CD8-positive, alpha-beta memory T cell (primary cell): ENCODE data around the gene TAOK1. TPM values are rescaled to one million over a fixed set of nuclear protein-coding genes. Genes with fewer than 3 reads are reported as not detected.
A peak's percentile ranks its signal among the peaks of the same experiment; 100 is the strongest.

Experiments used
- CTCF ChIA-PET: fragments of 350-600 bp; sonication (Branson Sonifier 250); formaldehyde crosslinking; loops from one replicate; lab custom pipeline; 2021; ENCODE audit warnings: antibody characterized with exemption; lab: Charles Lee
- POLR2A ChIA-PET: fragments of 350-600 bp; sonication (Branson Sonifier 250); formaldehyde crosslinking; loops from one replicate; lab custom pipeline; 2021; ENCODE audit warnings: antibody characterized with exemption; lab: Charles Lee
- DNase-seq, 5 donors: peaks; one replicate each; pipeline versions ENCODE4 v3.0.0 to v3.0.0-alpha.2; 2020 to 2022; ENCODE audit warnings: mixed read lengths in 1 of 5
- H3K27ac ChIP-seq: one replicate; pipeline ENCODE4 v1.7.0; 2013; ENCODE audit warnings: low read depth, mild to moderate bottlenecking, low read length, moderate library complexity
- H3K27me3 ChIP-seq: 2 replicates; pipeline ENCODE4 v1.7.0; 2013; ENCODE audit warnings: low read length, mild to moderate bottlenecking; ENCODE audit not compliant: insufficient read depth, poor library complexity, severe bottlenecking
- H3K36me3 ChIP-seq: 2 replicates; pipeline ENCODE4 v1.7.0; 2013; ENCODE audit warnings: mild to moderate bottlenecking, low read length, moderate library complexity; ENCODE audit not compliant: insufficient read depth
- H3K4me1 ChIP-seq: 2 replicates; pipeline ENCODE4 v1.7.0; 2013; ENCODE audit warnings: mild to moderate bottlenecking, low read length, moderate library complexity; ENCODE audit not compliant: insufficient read depth
- H3K4me3 ChIP-seq: 2 replicates; pipeline ENCODE4 v1.7.0; 2013; ENCODE audit warnings: mild to moderate bottlenecking, low read length
- H3K9me3 ChIP-seq: 2 replicates; pipeline ENCODE4 v1.7.0; 2013; ENCODE audit warnings: mild to moderate bottlenecking, low read length
- H3K27ac Mint-ChIP-seq, 8 donors: one replicate each; pipeline ENCODE4 v1.8.0; 2020 to 2021; ENCODE audit warnings: mixed read lengths in 8 of 8, mild to moderate bottlenecking in 6 of 8, inconsistent platforms in 3 of 8, moderate library complexity in 3 of 8
- H3K27me3 Mint-ChIP-seq, 2 donors: one replicate each; pipeline ENCODE4 v1.8.0; 2020 to 2021; ENCODE audit warnings: mixed read lengths in 2 of 2, mild to moderate bottlenecking in 1 of 2, moderate library complexity in 1 of 2
- H3K36me3 Mint-ChIP-seq, 3 donors: one replicate each; pipeline ENCODE4 v1.8.0; 2020 to 2021; ENCODE audit warnings: mixed read lengths in 3 of 3, inconsistent platforms in 1 of 3, mild to moderate bottlenecking in 1 of 3
- H3K4me1 Mint-ChIP-seq, 3 donors: one replicate each; pipeline ENCODE4 v1.8.0; 2020 to 2021; ENCODE audit warnings: mixed read lengths in 3 of 3, inconsistent platforms in 1 of 3, mild to moderate bottlenecking in 1 of 3
- H3K4me3 Mint-ChIP-seq, 7 donors: one replicate each; pipeline ENCODE4 v1.8.0; 2020 to 2021; ENCODE audit warnings: mixed read lengths in 7 of 7, mild to moderate bottlenecking in 6 of 7, moderate library complexity in 4 of 7, inconsistent platforms in 2 of 7
- H3K9me3 Mint-ChIP-seq, 5 donors: one replicate each; pipeline ENCODE4 v1.8.0; 2020 to 2022; ENCODE audit warnings: mixed read lengths in 5 of 5, mild to moderate bottlenecking in 3 of 5, moderate library complexity in 2 of 5, inconsistent platforms in 1 of 5
- polyA plus RNA-seq: library from polyadenylated mRNA; unstranded; fragments of 300-500 nt; fragmentation: Illumina TruSeq; gene quantifications from one replicate; pipeline ENCODE4 v1.2.3, GENCODE V29; 2021
- total RNA-seq, 2 experiments: library from RNA; stranded (reverse); gene quantifications; one replicate each; pipeline ENCODE4 v1.2.3, GENCODE V29; 2021

The TAOK1 gene
- total and polyA plus RNA-seq, 3 experiments from 2014 or later, result 3.8 to 42.1 (median 41.9) TPM

GRCh38 chr17:29583324-29584248, 193.4 kb downstream of the TAOK1 start:
- H3K27ac Mint-ChIP-seq, result peak overlapping the region in 6 of 8 donors; percentile 38 to 90 (median 66)
- POLR2A ChIA-PET, result interaction anchor here (1.2 kb wide), 1 partner anchor 11 kb away, joined by 3 read pairs; no protein-coding TSS in a partner anchor
- DNase-seq, result no peak
- peaks cover 0 to 2% of the 10 kb centered on the region in 2 donors for H3K27me3 Mint-ChIP-seq
- H3K27me3 ChIP-seq, result no peaks in the 10 kb centered on the region
- H3K9me3 Mint-ChIP-seq, result no peaks in the 10 kb centered on the region
- peaks cover 50% of the 10 kb centered on the region for H3K4me1 ChIP-seq
- no peaks in the 10 kb centered on the region for H3K36me3 ChIP-seq
- H3K27ac ChIP-seq, result no peak overlapping the region
- peaks cover 44 to 57% (median 47%) of the 10 kb centered on the region in 3 donors for H3K4me1 Mint-ChIP-seq
- CTCF ChIA-PET, result interaction anchor here (9.6 to 26.2 kb wide), 3 partner anchors 10 to 30 kb away, joined by 81 to 436 read pairs (median 113); partner anchors contain the start of genes ABHD15, ANKRD13B and TP53I13
- peak overlapping the region in 1 of 7 donors; percentile 48 for H3K4me3 Mint-ChIP-seq
- H3K36me3 Mint-ChIP-seq, result peaks cover 0 to 40% (median 4%) of the 10 kb centered on the region in 3 donors
- no peak overlapping the region for H3K4me3 ChIP-seq
- no peaks in the 10 kb centered on the region for H3K9me3 ChIP-seq

DNA sequence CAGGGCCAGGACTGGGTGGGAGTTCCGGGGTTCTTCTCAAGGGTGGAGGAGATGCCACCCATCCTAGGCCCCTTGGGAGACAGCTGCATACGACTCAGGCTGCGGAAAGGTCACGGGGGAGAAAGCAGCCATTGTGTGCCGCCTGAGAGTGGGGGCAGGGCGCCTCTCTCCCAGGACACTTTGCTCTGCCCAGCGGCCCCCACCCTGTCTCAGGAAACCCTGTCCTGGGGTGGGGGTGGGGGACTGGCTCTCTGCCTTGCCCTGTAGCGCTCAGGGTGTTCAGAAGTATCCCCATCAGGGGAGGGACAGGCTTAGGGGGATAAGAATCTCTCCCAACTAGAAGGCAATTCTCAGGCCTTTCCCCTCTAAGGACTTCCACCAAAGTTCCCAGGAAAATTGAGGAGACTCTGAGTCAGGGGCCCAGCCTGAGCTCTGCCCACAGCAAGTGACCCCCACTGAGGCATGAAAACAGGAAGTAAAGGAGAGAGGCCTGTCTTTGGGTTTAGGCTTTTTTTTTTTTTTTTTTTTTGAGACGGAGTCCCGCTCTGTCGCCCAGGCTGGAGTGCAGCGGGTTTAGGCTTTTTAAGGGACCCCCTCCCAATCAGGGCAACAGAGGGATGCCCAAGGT, 194.4 kb downstream of the TAOK1 start:
- H3K27me3 ChIP-seq, result no peaks in the 10 kb centered on the region
- H3K4me1 ChIP-seq, result peaks cover 50% of the 10 kb centered on the region
- POLR2A ChIA-PET, result interaction anchor here (0.7 kb wide), 1 partner anchor 21 kb away, joined by 6 read pairs; no protein-coding TSS in a partner anchor
- H3K27ac ChIP-seq, result no peak overlapping the region
- H3K4me1 Mint-ChIP-seq, result peaks cover 44 to 57% (median 47%) of the 10 kb centered on the region in 3 donors
- H3K4me3 Mint-ChIP-seq, result peak overlapping the region in 1 of 7 donors; percentile 66
- no peaks in the 10 kb centered on the region for H3K36me3 ChIP-seq
- peaks cover 0 to 2% of the 10 kb centered on the region in 2 donors for H3K27me3 Mint-ChIP-seq
- CTCF ChIA-PET, result interaction anchor here (9.6 to 26.2 kb wide), 2 partner anchors 16 to 29 kb away, joined by 81 to 436 read pairs; partner anchors contain the start of genes ABHD15 and TP53I13
- H3K4me3 ChIP-seq, result no peak overlapping the region
- no peak for DNase-seq
- peak overlapping the region in 6 of 8 donors; percentile 51 to 90 (median 74) for H3K27ac Mint-ChIP-seq
- H3K9me3 ChIP-seq, result no peaks in the 10 kb centered on the region
- H3K36me3 Mint-ChIP-seq, result peaks cover 0 to 35% (median 4%) of the 10 kb centered on the region in 3 donors
- no peaks in the 10 kb centered on the region for H3K9me3 Mint-ChIP-seq

DNA sequence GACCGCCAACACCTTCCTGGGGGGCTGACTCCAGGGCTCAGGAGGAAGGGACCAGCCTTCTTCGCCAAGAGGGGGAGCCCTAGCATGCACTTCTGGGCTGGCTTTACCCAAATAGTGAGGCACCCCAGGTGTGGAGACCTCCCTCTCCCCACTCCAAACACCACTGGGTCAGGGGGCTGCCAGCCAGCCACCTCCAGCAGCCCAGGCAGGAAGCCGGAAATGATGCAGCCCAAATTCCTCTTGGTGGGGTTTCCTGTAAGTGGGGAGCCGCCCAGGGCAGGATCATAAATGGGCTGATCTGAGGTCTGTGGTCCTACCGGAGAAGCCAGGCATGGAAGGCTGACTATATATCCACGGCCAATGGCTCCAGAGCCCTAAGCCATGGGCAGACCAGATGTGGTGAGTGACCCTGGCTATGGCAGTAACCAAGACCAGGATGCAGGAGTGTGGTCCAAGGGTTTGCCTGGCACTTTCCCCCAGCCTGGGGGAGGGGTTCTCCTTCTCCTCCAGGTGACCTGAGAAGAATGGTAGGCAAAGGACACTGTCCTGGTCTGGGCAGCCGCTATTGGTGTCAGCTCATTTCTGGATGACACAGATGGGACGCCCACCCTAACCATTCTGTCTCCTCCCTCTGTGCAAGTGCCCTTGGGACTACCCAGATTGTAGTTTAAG, 195.1 kb downstream of the TAOK1 start:
- peaks cover 0 to 31% (median 4%) of the 10 kb centered on the region in 3 donors for H3K36me3 Mint-ChIP-seq
- Histone ChIP-seq H3K27ac (peak overlapping the region; percentile 24), H3K4me1 (peaks cover 55% of the 10 kb centered on the region), H3K9me3 (no peaks in the 10 kb centered on the region), H3K36me3 (no peaks in the 10 kb centered on the region), H3K4me3 (no peak overlapping the region), H3K27me3 (no peaks in the 10 kb centered on the region)
- DNase-seq, result peak in 1 of 5 donors; percentile 30
- peaks cover 46 to 59% (median 50%) of the 10 kb centered on the region in 3 donors for H3K4me1 Mint-ChIP-seq
- CTCF ChIA-PET, result interaction anchor here (1.3 to 26.2 kb wide), 4 partner anchors 13 to 346 kb away, joined by 3 to 436 read pairs (median 5); no protein-coding TSS in a partner anchor
- peak overlapping the region in 4 of 7 donors; percentile 37 to 66 (median 44) for H3K4me3 Mint-ChIP-seq
- POLR2A ChIA-PET, result no interaction called here
- H3K27ac Mint-ChIP-seq, result peak overlapping the region in 7 of 8 donors; percentile 19 to 91 (median 61)
- no peaks in the 10 kb centered on the region for H3K9me3 Mint-ChIP-seq
- peaks cover 0 to 2% of the 10 kb centered on the region in 2 donors for H3K27me3 Mint-ChIP-seq

DNA sequence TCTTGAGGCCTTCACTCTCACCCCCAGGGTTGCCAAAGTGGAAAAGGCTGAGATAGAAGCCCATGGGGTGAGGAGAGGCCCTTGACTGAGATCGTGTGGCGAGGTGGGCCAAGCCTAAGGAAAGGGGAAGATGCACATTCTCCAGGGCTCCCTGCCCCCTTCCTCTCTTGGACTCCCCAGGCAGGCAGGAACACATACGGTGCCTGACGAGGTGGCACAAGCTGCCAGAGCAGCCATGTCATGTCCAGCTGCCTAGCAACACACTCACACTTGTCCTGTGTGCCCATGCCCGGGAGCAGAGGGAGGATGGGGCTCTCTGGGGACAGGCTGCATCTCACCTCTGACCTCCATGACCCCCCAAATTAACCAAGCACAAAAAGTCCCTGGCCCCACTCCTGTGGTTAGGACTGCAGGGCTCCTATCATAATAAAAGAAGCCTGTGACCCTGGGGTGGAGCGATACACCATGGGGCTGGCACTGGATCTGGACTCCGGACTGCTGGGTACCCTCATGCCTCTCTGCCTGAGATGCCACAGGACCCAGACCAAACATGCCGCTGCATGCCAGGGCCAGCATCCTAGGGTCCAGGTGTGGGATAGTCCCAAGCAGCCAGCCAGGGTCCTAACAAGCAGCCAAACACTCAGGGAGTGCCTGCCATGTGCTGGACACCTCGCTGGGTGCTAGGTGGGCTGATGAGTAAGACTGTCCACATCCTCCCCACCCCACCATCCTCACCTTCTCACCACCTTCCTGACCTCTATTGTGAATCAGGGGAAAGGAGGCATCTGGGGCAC, 196.7 kb downstream of the TAOK1 start:
- H3K4me3 Mint-ChIP-seq, result peak overlapping the region; percentile 48 to 95 (median 92)
- no peak overlapping the region for H3K27ac ChIP-seq
- ChIA-PET POLR2A (interaction anchor here (0.9 to 1.8 kb wide), 2 partner anchors 14 to 27 kb away, joined by 3 to 7 read pairs; no protein-coding TSS in a partner anchor), CTCF (interaction anchor here (1.3 to 26.2 kb wide), 6 partner anchors 14 to 344 kb away, joined by 3 to 436 read pairs (median 5); no protein-coding TSS in a partner anchor)
- no peaks in the 10 kb centered on the region for H3K9me3 ChIP-seq
- H3K4me1 Mint-ChIP-seq, result peaks cover 56 to 71% (median 60%) of the 10 kb centered on the region in 3 donors
- DNase-seq, result no peak
- no peaks in the 10 kb centered on the region for H3K27me3 ChIP-seq
- peaks cover 0 to 23% (median 1%) of the 10 kb centered on the region in 3 donors for H3K36me3 Mint-ChIP-seq
- no peaks in the 10 kb centered on the region for H3K36me3 ChIP-seq
- H3K9me3 Mint-ChIP-seq, result no peaks in the 10 kb centered on the region
- no peak overlapping the region for H3K4me3 ChIP-seq
- no peaks in the 10 kb centered on the region for H3K27me3 Mint-ChIP-seq
- peaks cover 65% of the 10 kb centered on the region for H3K4me1 ChIP-seq
- peak overlapping the region; percentile 57 to 97 (median 87) for H3K27ac Mint-ChIP-seq

- Mint-ChIP-seq H3K27me3 (no peaks in the 10 kb centered on the region), H3K27ac (peak overlapping the region; percentile 83 to 97 (median 96)), H3K36me3 (peaks cover 0 to 16% (median 1%) of the 10 kb centered on the region in 3 donors), H3K9me3 (no peaks in the 10 kb centered on the region), H3K4me1 (peaks cover 56 to 79% (median 67%) of the 10 kb centered on the region in 3 donors), H3K4me3 (peak overlapping the region; percentile 89 to 95 (median 93))
- POLR2A ChIA-PET, result interaction anchor here (0.9 to 2.0 kb wide), 4 partner anchors 15 to 29 kb away, joined by 3 to 18 read pairs (median 5); no protein-coding TSS in a partner anchor
- H3K9me3 ChIP-seq, result no peaks in the 10 kb centered on the region
- peak overlapping the region; percentile 74 for H3K4me3 ChIP-seq
- H3K4me1 ChIP-seq, result peaks cover 73% of the 10 kb centered on the region
- no peak overlapping the region for H3K27ac ChIP-seq
- DNase-seq, result no peak
- H3K27me3 ChIP-seq, result no peaks in the 10 kb centered on the region
- CTCF ChIA-PET, result interaction anchor here (0.8 to 26.2 kb wide), 4 partner anchors 15 to 191 kb away, joined by 3 to 436 read pairs (median 5); no protein-coding TSS in a partner anchor
- H3K36me3 ChIP-seq, result no peaks in the 10 kb centered on the region
Observed at GRCh38 chr17:29587591-29587990, 197.4 kb downstream of the TAOK1 start.

DNA sequence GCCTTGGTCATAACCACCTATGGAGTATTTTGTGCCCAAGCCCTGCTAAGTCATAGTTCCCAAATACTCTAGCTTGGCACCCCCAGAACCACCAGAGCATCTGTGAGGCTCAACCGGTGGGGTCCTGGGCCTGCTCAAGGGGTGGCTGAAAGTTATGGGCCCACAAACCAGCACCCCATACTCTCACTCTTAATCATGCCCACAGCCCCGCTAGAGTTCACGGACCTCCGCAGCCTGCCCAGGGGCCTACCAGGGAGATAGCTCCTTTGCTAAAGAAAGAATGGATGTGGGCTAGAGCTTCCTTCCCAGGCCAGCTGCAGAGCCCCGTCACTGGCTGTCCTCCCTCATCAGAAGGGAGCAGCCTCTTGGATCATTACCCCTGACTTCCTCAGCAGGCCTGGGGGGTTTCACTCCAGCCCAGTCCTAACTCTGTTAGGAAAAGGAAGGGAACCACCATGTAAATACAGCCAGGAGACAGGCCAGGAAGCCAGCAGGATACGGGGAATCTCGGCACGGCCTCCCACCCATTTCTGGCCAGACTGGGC, 197.9 kb downstream of the TAOK1 start:
- H3K36me3 Mint-ChIP-seq, result peaks cover 0 to 11% (median 1%) of the 10 kb centered on the region in 3 donors
- H3K4me3 ChIP-seq, result peak overlapping the region; percentile 74
- no peaks in the 10 kb centered on the region for H3K27me3 ChIP-seq
- DNase-seq, result no peak
- no peaks in the 10 kb centered on the region for H3K27me3 Mint-ChIP-seq
- H3K4me1 ChIP-seq, result peaks cover 75% of the 10 kb centered on the region
- peak overlapping the region; percentile 89 to 95 (median 93) for H3K4me3 Mint-ChIP-seq
- CTCF ChIA-PET, result interaction anchor here (0.8 to 26.2 kb wide), 5 partner anchors 11 to 191 kb away, joined by 3 to 436 read pairs (median 3); no protein-coding TSS in a partner anchor
- peak overlapping the region; percentile 83 to 97 (median 96) for H3K27ac Mint-ChIP-seq
- no peaks in the 10 kb centered on the region for H3K9me3 Mint-ChIP-seq
- H3K36me3 ChIP-seq, result no peaks in the 10 kb centered on the region
- peaks cover 59 to 83% (median 68%) of the 10 kb centered on the region in 3 donors for H3K4me1 Mint-ChIP-seq
- no peaks in the 10 kb centered on the region for H3K9me3 ChIP-seq
- POLR2A ChIA-PET, result interaction anchor here (0.6 to 2.0 kb wide), 6 partner anchors 16 to 28 kb away, joined by 3 to 18 read pairs (median 3); partner anchors contain the start of genes ABHD15 and TP53I13
- peak overlapping the region; percentile 47 for H3K27ac ChIP-seq
